GM19372 (cell line): ENCODE data around the gene SLK.

Source experiments
- ATAC-seq: cut with Tn5 transposase; IDR thresholded peaks from one replicate; pipeline ENCODE4 v1.9.1; 2021; ENCODE audit warnings: mild to moderate bottlenecking, low read depth, moderate library complexity; ENCODE audit not compliant: unreplicated experiment

The SLK gene

GRCh38 chr10:104045151-104046089 is 78.5 kb downstream of the SLK start:
- ATAC-seq = no peak

- no peak for ATAC-seq
Observed at GRCh38 chr10:104046651-104047050, 79.7 kb downstream of the SLK start.

- no peak for ATAC-seq
Observed at GRCh38 chr10:104049504-104050250, 82.7 kb downstream of the SLK start.

- no peak for ATAC-seq
Observed at GRCh38 chr10:104052431-104052830, 85.5 kb downstream of the SLK start.

GRCh38 chr10:104053201-104053600 is 86.3 kb downstream of the SLK start:
- ATAC-seq = no peak

- no peak for ATAC-seq
Observed at GRCh38 chr10:104054430-104054829, 87.5 kb downstream of the SLK start.

GRCh38 chr10:104056619-104057273 is 89.8 kb downstream of the SLK start:
- ATAC-seq = no peak

- ATAC-seq = no peak
Observed at GRCh38 chr10:104057717-104058116, 90.8 kb downstream of the SLK start.

- ATAC-seq = no peak
Observed at GRCh38 chr10:104059364-104059763, 92.4 kb downstream of the SLK start.

- no peak for ATAC-seq
Observed at GRCh38 chr10:104061196-104061595, 94.3 kb downstream of the SLK start.

- no peak for ATAC-seq
Observed at GRCh38 chr10:104065748-104066147, 98.8 kb downstream of the SLK start.

GRCh38 chr10:104066945-104067344 is 100.0 kb downstream of the SLK start:
- no peak for ATAC-seq

- no peak for ATAC-seq
Observed at GRCh38 chr10:104067525-104067924, 100.6 kb downstream of the SLK start.

GRCh38 chr10:104069613-104070012 is 102.7 kb downstream of the SLK start:
- no peak for ATAC-seq

GRCh38 chr10:104072786-104073185 is 105.8 kb downstream of the SLK start:
- no peak for ATAC-seq

GRCh38 chr10:104074505-104074904 is 107.6 kb downstream of the SLK start:
- ATAC-seq = no peak

- no peak for ATAC-seq
Observed at GRCh38 chr10:104076743-104077160, 109.8 kb downstream of the SLK start.

- no peak for ATAC-seq
Observed at GRCh38 chr10:104077247-104077646, 110.3 kb downstream of the SLK start.

GRCh38 chr10:104077663-104078151 is 110.8 kb downstream of the SLK start:
- ATAC-seq = no peak
